ENCODE measurements around the gene KLHL34. TPM values are rescaled to one million over a fixed set of nuclear protein-coding genes. Genes with fewer than 3 reads are reported as not detected.

The KLHL34 gene
- total and polyA plus RNA-seq, 11 donors, result 3.3 to 12.3 (median 5.0) TPM

DNA sequence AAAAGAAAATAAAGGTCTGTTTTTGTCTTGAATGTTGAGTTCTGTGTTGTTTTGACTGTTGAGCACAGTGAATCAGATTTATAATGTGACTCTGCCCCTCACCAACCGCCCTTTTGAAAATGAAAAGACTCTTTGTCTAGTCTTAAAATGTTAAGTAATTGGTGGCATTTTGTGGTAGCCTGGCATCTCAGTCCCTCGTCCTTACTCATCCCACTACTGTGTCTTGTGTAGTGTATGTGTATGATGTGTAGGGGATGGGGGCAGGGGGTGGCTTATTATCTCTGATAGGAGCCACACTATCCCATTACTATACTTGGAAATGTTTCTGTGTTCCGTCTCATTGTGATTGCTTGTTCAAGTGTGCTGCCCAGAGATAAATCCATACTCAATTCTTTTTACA, 12.2 kb downstream of the KLHL34 start:
- 43 to 82% (median 51%) methylated on average over 3 of the region's 3 CpGs for WGBS, 4 donors
- Histone ChIP-seq H3K27ac (no peak overlapping the region), H3K27me3 (peaks cover 0 to 5% (median 0%) of the 10 kb centered on the region in 9 donors), H3K36me3 (no peaks in the 10 kb centered on the region), H3K4me3 (no peak overlapping the region), H3K4me1 (no peaks in the 10 kb centered on the region), H3K9me3 (no peaks in the 10 kb centered on the region)
- intact Hi-C loops (cut with DNase I), result no loop called here
- no peak for ATAC-seq
- DNase-seq, result no peak
- TF ChIP-seq, protein P1, sequence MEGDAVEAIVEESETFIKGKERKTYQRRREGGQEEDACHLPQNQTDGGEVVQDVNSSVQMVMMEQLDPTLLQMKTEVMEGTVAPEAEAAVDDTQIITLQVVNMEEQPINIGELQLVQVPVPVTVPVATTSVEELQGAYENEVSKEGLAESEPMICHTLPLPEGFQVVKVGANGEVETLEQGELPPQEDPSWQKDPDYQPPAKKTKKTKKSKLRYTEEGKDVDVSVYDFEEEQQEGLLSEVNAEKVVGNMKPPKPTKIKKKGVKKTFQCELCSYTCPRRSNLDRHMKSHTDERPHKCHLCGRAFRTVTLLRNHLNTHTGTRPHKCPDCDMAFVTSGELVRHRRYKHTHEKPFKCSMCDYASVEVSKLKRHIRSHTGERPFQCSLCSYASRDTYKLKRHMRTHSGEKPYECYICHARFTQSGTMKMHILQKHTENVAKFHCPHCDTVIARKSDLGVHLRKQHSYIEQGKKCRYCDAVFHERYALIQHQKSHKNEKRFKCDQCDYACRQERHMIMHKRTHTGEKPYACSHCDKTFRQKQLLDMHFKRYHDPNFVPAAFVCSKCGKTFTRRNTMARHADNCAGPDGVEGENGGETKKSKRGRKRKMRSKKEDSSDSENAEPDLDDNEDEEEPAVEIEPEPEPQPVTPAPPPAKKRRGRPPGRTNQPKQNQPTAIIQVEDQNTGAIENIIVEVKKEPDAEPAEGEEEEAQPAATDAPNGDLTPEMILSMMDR (IDR thresholded peaks at IDR 0.05), result no peak
- no peak for TF ChIP-seq POLR2A (IDR thresholded peaks at IDR 0.05)

DNA sequence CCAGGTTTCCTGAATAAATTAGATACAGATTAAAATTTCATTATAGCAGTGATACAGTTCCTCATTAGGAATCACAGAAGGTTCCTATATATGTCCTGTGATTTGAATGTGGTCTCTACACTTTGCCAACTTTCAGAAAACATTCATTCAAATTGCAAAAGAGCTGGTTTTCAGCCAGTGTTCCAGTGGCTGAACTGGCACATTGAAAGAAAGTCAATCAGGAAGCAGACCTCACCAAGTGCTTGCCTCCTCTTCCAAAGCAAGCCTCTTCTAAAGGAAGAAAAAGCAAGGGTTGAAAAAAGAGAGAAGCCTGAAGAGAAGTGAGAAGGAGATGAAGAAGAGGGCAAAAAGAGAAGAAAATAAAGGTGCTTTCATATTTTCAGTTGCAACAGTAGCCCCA, 12.7 kb downstream of the KLHL34 start:
- Histone ChIP-seq H3K36me3 (no peaks in the 10 kb centered on the region), H3K27me3 (peaks cover 0 to 5% (median 0%) of the 10 kb centered on the region in 9 donors), H3K9me3 (no peaks in the 10 kb centered on the region), H3K4me3 (no peak overlapping the region), H3K4me1 (no peaks in the 10 kb centered on the region), H3K27ac (no peak overlapping the region)
- DNase-seq (no peak), ATAC-seq (no peak)
- intact Hi-C loops (cut with DNase I), result no loop called here
- TF ChIP-seq POLR2A (IDR thresholded peaks at IDR 0.05), result no peak
- TF ChIP-seq, protein P1 (IDR thresholded peaks at IDR 0.05), result no peak

DNA sequence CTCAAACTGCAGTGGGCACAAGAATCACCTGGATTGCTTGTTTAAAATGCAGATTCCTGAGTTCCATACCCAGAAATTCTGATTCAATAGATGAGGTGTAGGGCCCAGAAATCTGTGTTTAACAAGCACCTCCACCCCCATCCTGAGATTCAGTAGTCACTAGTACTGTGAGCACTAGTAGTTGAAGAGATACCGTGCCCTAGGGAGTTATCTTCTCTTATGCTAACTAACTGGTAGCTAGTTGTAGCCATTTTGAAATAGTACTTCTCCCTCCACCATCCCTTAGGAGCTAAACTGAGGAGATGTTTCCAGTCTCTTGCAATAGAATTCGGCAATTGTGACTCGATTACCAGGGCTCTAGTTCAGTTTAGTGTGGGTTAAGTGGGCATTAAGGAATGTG, 18.4 kb downstream of the KLHL34 start:
- no peak for ATAC-seq
- H3K9me3 ChIP-seq, result no peaks in the 10 kb centered on the region
- no peaks in the 10 kb centered on the region for H3K36me3 ChIP-seq
- intact Hi-C loops (cut with DNase I), result no loop called here
- H3K27me3 ChIP-seq, result peaks cover 0 to 5% (median 0%) of the 10 kb centered on the region in 9 donors
- DNase-seq, result no peak
- H3K4me1 ChIP-seq, result no peaks in the 10 kb centered on the region
- no peak overlapping the region for H3K27ac ChIP-seq
- no peak for TF ChIP-seq POLR2A (IDR thresholded peaks at IDR 0.05)
- TF ChIP-seq, protein P1 (IDR thresholded peaks at IDR 0.05), result no peak
- WGBS, 4 donors, result 60 to 83% (median 78%) methylated on average over 3 of the region's 3 CpGs
- H3K4me3 ChIP-seq, result no peak overlapping the region

DNA sequence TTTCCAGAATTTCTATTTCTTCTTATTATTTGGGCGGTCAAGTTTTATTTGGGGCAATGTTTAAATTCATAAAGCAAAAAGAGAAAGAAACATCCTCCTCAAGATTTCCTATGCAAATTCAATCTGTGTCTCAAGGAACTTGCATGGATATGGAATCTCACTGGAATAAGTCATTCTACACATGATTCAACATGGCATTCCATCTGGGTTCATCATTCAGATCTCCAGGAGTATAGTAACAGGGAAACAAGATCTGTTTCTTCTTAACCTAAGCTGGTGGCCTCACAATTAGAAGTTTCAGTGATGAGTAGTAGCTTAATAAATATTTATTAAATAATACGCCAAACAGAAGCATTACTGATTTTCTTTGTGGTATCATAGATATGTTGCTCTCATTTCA, 19.8 kb downstream of the KLHL34 start:
- no peaks in the 10 kb centered on the region for H3K36me3 ChIP-seq
- TF ChIP-seq, protein P1 (IDR thresholded peaks at IDR 0.05), result no peak
- no peak for TF ChIP-seq POLR2A (IDR thresholded peaks at IDR 0.05)
- intact Hi-C loops (cut with DNase I), result no loop called here
- no peaks in the 10 kb centered on the region for H3K9me3 ChIP-seq
- ATAC-seq (no peak), DNase-seq (no peak)
- H3K4me1 ChIP-seq, result no peaks in the 10 kb centered on the region
- no peak overlapping the region for H3K4me3 ChIP-seq
- H3K27ac ChIP-seq, result no peak overlapping the region
- H3K27me3 ChIP-seq, result peaks cover 0 to 8% (median 0%) of the 10 kb centered on the region in 9 donors
- WGBS, 4 donors, result 89 to 98% (median 96%) methylated on average over 2 of the region's 2 CpGs
